Endothelial cell of umbilical vein (primary cell): Measurements from ENCODE around the gene GOLPH3. TPM values are rescaled to one million over a fixed set of nuclear protein-coding genes. Genes with fewer than 3 reads are reported as not detected.
"Not testable (repeated sequence)": the region's sequence is repeated elsewhere in the genome, so short reads cannot be mapped to it uniquely, and the experiment has no call there.

Experiments used
- BruUV-seq: library from RNA; stranded (reverse); fragments of 400-500 nt; replicated peaks from 2 replicates; lab custom pipeline; 2021; lab: Mats Ljungman, UMichigan
- CTCF ChIA-PET: fragments of 300-600, 350-600 bp; sonication (Branson Sonifier 250); formaldehyde crosslinking; loops from one replicate; lab custom pipeline; 2021; ENCODE audit warnings: antibody characterized with exemption, inconsistent platforms; lab: Charles Lee
- POLR2A ChIA-PET: fragments of 300-600, 350-600 bp; sonication (Branson Sonifier 250); formaldehyde crosslinking; loops from one replicate; lab custom pipeline; 2021; ENCODE audit warnings: antibody characterized with exemption, inconsistent platforms; lab: Charles Lee
- DNase-seq: peaks from one replicate; pipeline ENCODE4 v3.0.0-alpha.2; 2011; ENCODE audit warnings: low read depth, low spot score
- FAIRE-seq: peaks from 2 replicates; lab custom pipeline; 2011; peaks lifted over from hg19 to GRCh38; lab: Jason Lieb, UNC
- H2AFZ ChIP-seq: 2 replicates; pipeline ENCODE4 v1.6.0; 2012; ENCODE audit warnings: low read depth, low read length, control low read depth, inconsistent platforms
- H3K27ac ChIP-seq: 2 replicates; pipeline ENCODE4 v1.5.1; 2011; ENCODE audit warnings: low read depth, mild to moderate bottlenecking, control low read depth, low read length, moderate library complexity; ENCODE audit not compliant: insufficient read depth
- H3K27me3 ChIP-seq, 2 experiments: 2 replicates each; pipeline versions ENCODE4 v1.6.0 to v1.6.1; 2011; ENCODE audit warnings: low read length in 2 of 2, mixed read lengths in 1 of 2; ENCODE audit not compliant: control insufficient read depth in 2 of 2, insufficient read depth in 2 of 2
- H3K36me3 ChIP-seq, 2 experiments: 2 replicates in 1 of 2; 3 replicates in 1 of 2; pipeline ENCODE4 v1.5.1; 2011; ENCODE audit warnings: low read length in 2 of 2, mild to moderate bottlenecking in 1 of 2, moderate library complexity in 1 of 2; ENCODE audit not compliant: control insufficient read depth in 2 of 2, insufficient read depth in 2 of 2; ENCODE audit errors: extremely low read depth in 1 of 2
- H3K4me1 ChIP-seq: 3 replicates; pipeline ENCODE4 v1.5.1; 2011; ENCODE audit warnings: mild to moderate bottlenecking, low read length; ENCODE audit not compliant: control insufficient read depth, insufficient read depth; ENCODE audit errors: extremely low read depth
- H3K4me2 ChIP-seq: 2 replicates; pipeline ENCODE4 v1.6.1; 2011; ENCODE audit warnings: low read length, control low read depth, mixed read lengths; ENCODE audit not compliant: insufficient read depth
- H3K4me3 ChIP-seq, 3 experiments: fragments of 200-600 bp in 1 of 3; sonication (generic), shearing (Covaris generic) in 1 of 3; replicated peaks in 1 of 3; 2 replicates each; pipeline ENCODE4 v1.5.1; 2011 to 2016; ENCODE audit warnings: control low read depth in 3 of 3, low read length in 3 of 3, mild to moderate bottlenecking in 2 of 3, inconsistent platforms in 1 of 3, low read depth in 1 of 3, moderate library complexity in 1 of 3; ENCODE audit not compliant: insufficient read depth in 1 of 3
- H3K79me2 ChIP-seq: 2 replicates; pipeline ENCODE4 v1.6.0; 2012; ENCODE audit warnings: low read length, inconsistent platforms; ENCODE audit not compliant: control insufficient read depth, insufficient read depth
- H3K9ac ChIP-seq: replicated peaks from 2 replicates; pipeline ENCODE3; 2011; ENCODE audit warnings: low read length, control low read depth; ENCODE audit not compliant: insufficient read depth; ENCODE audit errors: extremely low read depth
- H3K9me1 ChIP-seq: replicated peaks from 3 replicates; pipeline ENCODE4 v1.6.0; 2011; ENCODE audit warnings: mild to moderate bottlenecking, low read length; ENCODE audit not compliant: control insufficient read depth, insufficient read depth; ENCODE audit errors: extremely low read depth
- H3K9me3 ChIP-seq: replicated peaks from 2 replicates; pipeline ENCODE4 v1.5.1; 2012; ENCODE audit warnings: low read length, inconsistent platforms; ENCODE audit not compliant: control insufficient read depth, insufficient read depth
- H4K20me1 ChIP-seq: replicated peaks from 2 replicates; pipeline ENCODE3; 2011; ENCODE audit warnings: mild to moderate bottlenecking, low read length; ENCODE audit not compliant: control insufficient read depth, insufficient read depth; ENCODE audit errors: extremely low read depth
- EZH2 ChIP-seq: IDR thresholded peaks from 2 replicates; pipeline ENCODE4 v1.6.1; 2012; ENCODE audit warnings: borderline replicate concordance, low read depth, mild to moderate bottlenecking, moderate library complexity, low read length, inconsistent platforms; ENCODE audit not compliant: severe bottlenecking
- GATA2 ChIP-seq: IDR thresholded peaks from 2 replicates; pipeline ENCODE4 v1.7.0; 2011; ENCODE audit warnings: low read depth, mild to moderate bottlenecking, moderate library complexity, mixed read lengths, low read length; ENCODE audit not compliant: insufficient read length, insufficient read depth
- POLR2A ChIP-seq: IDR thresholded peaks from 2 replicates; pipeline ENCODE4 v1.6.1; 2012; ENCODE audit warnings: low read depth, mild to moderate bottlenecking, control low read depth, low read length
- dilution Hi-C: fragments of 300-500 bp; cut with MboI; formaldehyde crosslinking; loops from one replicate; pipeline ENCODE4 v1.15.0; 2019; ENCODE audit warnings: low sequenced_read_pairs; ENCODE audit not compliant: extremely low pct_ligation_motif_present
- intact Hi-C: fragments of 100-400 bp; cut with micrococcal nuclease; formaldehyde crosslinking; loops from one replicate; pipeline ENCODE4 v1.10.0; 2022
- polyA plus RNA-seq, 4 experiments: library from polyadenylated mRNA; depleted of rRNA in 3 of 4; stranded (reverse) in 3 of 4; unstranded in 1 of 4; fragments of >200 nt; gene quantifications; 2 replicates each; pipeline versions ENCODE4 v1.2.1 to v1.2.3, GENCODE V29; 2011 to 2012; ENCODE audit warnings: missing spikeins in 1 of 4
- total RNA-seq: library from RNA; stranded (reverse); gene quantifications from 2 replicates; pipeline ENCODE4 v1.2.3, GENCODE V29; 2021

The GOLPH3 gene
- total and polyA plus RNA-seq, 2 donors (not counting 3 experiments of a cell fraction or from before 2014, with no cell fraction given) = 38.1 to 70.2 TPM

- no peak for TF ChIP-seq POLR2A
- no peak for TF ChIP-seq GATA2
- no peak for TF ChIP-seq EZH2
- POLR2A ChIA-PET = no interaction called here
- H3K9me3 ChIP-seq = no peaks in the 10 kb centered on the region
- H2AFZ ChIP-seq = no peak overlapping the region
- intact Hi-C loops (no loop called here), dilution Hi-C loops (no loop called here)
- DNase-seq (no peak), FAIRE-seq (no peak)
- CTCF ChIA-PET = no interaction called here
- H3K4me3 ChIP-seq = no peak overlapping the region
- H3K79me2 ChIP-seq = no peaks in the 10 kb centered on the region
- H3K4me2 ChIP-seq = no peak overlapping the region
- H3K9ac ChIP-seq = no peak overlapping the region
- peaks cover 4% of the 10 kb centered on the region for H3K4me1 ChIP-seq
- no peaks in the 10 kb centered on the region for H4K20me1 ChIP-seq
- no peaks in the 10 kb centered on the region for H3K27me3 ChIP-seq
- H3K36me3 ChIP-seq = no peaks in the 10 kb centered on the region
- H3K27ac ChIP-seq = no peak overlapping the region
- no TSS peak for BruUV-seq
- H3K9me1 ChIP-seq = no peaks in the 10 kb centered on the region
Observed at GRCh38 chr5:32210151-32210550, 36.0 kb upstream of the GOLPH3 start.

- not testable (repeated sequence) for H3K9me1 ChIP-seq
Observed at GRCh38 chr5:32208837-32209236, 34.7 kb upstream of the GOLPH3 start.

More at GRCh38 chr5:32208837-32209236, 34.7 kb upstream of the GOLPH3 start:
- H3K4me3 ChIP-seq, H3K36me3 ChIP-seq, H3K9me3 ChIP-seq, H3K9ac ChIP-seq, H3K4me2 ChIP-seq, FAIRE-seq, H3K27me3 ChIP-seq, H3K79me2 ChIP-seq, H2AFZ ChIP-seq, CTCF ChIA-PET, H4K20me1 ChIP-seq, H3K4me1 ChIP-seq, DNase-seq, intact Hi-C loops, BruUV-seq, dilution Hi-C loops, POLR2A ChIA-PET, H3K27ac ChIP-seq: not testable (repeated sequence)
